Thoracic aorta (tissue), 2 donors: ENCODE data around the gene KDM2B. TPM values are rescaled to one million over a fixed set of nuclear protein-coding genes. Genes with fewer than 3 reads are reported as not detected.

Experiments
- ATAC-seq: fragments of 150-250 bp; one replicate; pipeline ENCODE4 v1.8.0; 2017; ENCODE audit warnings: low read depth; ENCODE audit not compliant: insufficient number of reproducible peaks, low FRiP score
- DNase-seq: peaks from one replicate; pipeline ENCODE4 v3.0.0-alpha.2; 2020; ENCODE audit warnings: low spot score
- H3K27ac ChIP-seq, 2 donors: fragments of 200-600 bp; sonication (generic); 1 replicate in 1 of 2; 2 replicates in 1 of 2; pipeline ENCODE4 v1.5.1; 2016; ENCODE audit warnings: mild to moderate bottlenecking in 2 of 2, moderate library complexity in 2 of 2
- H3K27me3 ChIP-seq: fragments of 200-600 bp; sonication (generic); replicated peaks from 2 replicates; pipeline ENCODE4 v1.6.0; 2016; ENCODE audit warnings: mild to moderate bottlenecking; ENCODE audit not compliant: insufficient read depth
- H3K36me3 ChIP-seq: fragments of 200-600 bp; sonication (generic); one replicate; pipeline ENCODE4 v1.5.1; 2016
- H3K4me1 ChIP-seq, 2 donors: fragments of 200-600 bp; sonication (generic); 1 replicate in 1 of 2; 2 replicates in 1 of 2; pipeline versions ENCODE4 v1.5.1 to v1.6.0; 2016; ENCODE audit warnings: low read depth in 2 of 2, mild to moderate bottlenecking in 1 of 2; ENCODE audit not compliant: control insufficient read depth in 1 of 2
- H3K4me3 ChIP-seq: fragments of 200-600 bp; sonication (generic); 2 replicates; pipeline ENCODE4 v1.5.1; 2016; ENCODE audit warnings: mild to moderate bottlenecking
- H3K9me3 ChIP-seq: fragments of 200-600 bp; sonication (generic); 2 replicates; pipeline ENCODE4 v1.5.1; 2016
- total RNA-seq, 2 donors: library from RNA; depleted of rRNA; stranded (reverse); fragments of >200 nt; gene quantifications; one replicate each; pipeline versions ENCODE4 v1.1.0 to v1.2.3, GENCODE V29; 2016
- TF ChIP-seq, protein P1 (sequence below): fragments of 200-600 bp; sonication (generic); IDR thresholded peaks from one replicate; pipeline ENCODE4 v1.5.1; 2019; ENCODE audit warnings: antibody characterized with exemption

The KDM2B gene
- total RNA-seq, 2 donors from 2014 or later = 15.0 to 22.5 TPM

DNA sequence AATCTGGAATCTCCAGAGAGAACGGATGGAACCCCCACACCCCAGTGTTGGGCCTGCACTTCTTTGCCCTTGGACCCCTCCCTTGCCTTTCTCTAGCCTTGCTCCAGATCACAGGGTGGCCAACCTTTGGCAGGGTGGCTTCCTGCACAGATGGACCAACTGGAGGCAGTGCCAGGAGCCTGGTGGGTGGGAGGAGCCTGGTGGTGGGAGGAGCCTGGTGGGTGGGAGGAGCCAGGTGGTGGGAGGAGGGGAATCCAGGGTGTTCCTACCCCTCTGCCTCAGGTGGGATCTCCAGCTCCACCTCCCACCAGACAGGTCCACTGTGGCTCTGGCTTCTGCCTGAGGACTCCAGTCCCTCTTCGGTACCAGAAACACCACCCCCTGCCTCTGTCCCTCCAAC lies 30.5 kb upstream of the KDM2B start:
- TF ChIP-seq, protein P1, sequence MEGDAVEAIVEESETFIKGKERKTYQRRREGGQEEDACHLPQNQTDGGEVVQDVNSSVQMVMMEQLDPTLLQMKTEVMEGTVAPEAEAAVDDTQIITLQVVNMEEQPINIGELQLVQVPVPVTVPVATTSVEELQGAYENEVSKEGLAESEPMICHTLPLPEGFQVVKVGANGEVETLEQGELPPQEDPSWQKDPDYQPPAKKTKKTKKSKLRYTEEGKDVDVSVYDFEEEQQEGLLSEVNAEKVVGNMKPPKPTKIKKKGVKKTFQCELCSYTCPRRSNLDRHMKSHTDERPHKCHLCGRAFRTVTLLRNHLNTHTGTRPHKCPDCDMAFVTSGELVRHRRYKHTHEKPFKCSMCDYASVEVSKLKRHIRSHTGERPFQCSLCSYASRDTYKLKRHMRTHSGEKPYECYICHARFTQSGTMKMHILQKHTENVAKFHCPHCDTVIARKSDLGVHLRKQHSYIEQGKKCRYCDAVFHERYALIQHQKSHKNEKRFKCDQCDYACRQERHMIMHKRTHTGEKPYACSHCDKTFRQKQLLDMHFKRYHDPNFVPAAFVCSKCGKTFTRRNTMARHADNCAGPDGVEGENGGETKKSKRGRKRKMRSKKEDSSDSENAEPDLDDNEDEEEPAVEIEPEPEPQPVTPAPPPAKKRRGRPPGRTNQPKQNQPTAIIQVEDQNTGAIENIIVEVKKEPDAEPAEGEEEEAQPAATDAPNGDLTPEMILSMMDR = no peak
- ATAC-seq (no peak), DNase-seq (no peak)
- peaks cover 3 to 18% of the 10 kb centered on the region in 2 donors for H3K4me1 ChIP-seq
- H3K4me3 ChIP-seq = no peak overlapping the region
- H3K27me3 ChIP-seq = no peaks in the 10 kb centered on the region
- H3K36me3 ChIP-seq = no peaks in the 10 kb centered on the region
- H3K27ac ChIP-seq = peak overlapping the region; percentile 82 to 88
- H3K9me3 ChIP-seq = no peaks in the 10 kb centered on the region

DNA sequence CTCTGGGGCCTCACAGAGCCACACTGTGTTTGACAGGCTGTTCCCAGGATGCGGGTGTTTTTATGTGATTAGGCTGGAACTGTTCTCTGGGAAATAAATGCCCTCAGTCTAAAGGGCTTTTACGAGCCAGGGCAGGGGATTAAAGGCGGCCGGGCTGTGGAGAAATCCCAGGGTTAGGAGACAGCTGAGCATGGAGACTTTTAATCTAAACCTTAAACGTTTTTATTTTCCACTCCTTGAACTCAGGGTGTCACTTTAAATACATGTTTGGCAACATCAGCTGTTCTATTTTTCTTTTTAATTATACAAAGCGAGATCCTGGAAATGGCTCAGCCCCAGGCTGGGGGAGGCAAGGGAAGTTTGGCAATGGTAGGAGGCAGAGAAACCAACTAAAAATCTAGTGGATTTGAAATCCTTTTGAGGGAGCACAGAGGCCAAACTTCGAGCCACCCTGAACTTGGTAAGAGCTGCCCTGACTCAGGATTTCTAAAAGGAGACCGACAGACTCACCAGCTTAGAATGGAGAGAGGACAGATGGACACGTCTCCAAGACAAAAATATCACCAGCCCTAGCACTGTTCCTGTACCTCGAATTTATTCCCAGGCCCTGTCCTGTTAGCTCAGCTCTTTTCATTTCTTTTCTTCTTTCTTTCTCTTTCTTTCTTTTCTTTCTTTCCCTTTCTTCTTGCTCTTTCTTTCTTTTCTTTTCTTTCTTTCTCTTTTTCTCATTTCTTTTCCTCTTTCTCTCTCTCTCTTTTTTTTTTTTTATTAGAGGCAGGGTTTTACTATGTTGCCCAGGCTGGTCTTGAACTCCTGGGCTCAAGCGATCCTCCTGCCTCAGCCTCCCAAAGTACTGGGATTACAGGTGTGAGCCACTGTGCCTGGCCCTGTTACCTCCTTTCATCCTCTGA lies 29.7 kb upstream of the KDM2B start:
- TF ChIP-seq, protein P1 = no peak
- H3K4me3 ChIP-seq = peak overlapping the region; percentile 30
- peak; percentile 81 for ATAC-seq
- H3K27ac ChIP-seq = peak overlapping the region; percentile 82 to 88
- H3K9me3 ChIP-seq = no peaks in the 10 kb centered on the region
- H3K27me3 ChIP-seq = no peaks in the 10 kb centered on the region
- H3K4me1 ChIP-seq = peaks cover 3 to 18% of the 10 kb centered on the region in 2 donors
- H3K36me3 ChIP-seq = no peaks in the 10 kb centered on the region
- DNase-seq = no peak

DNA sequence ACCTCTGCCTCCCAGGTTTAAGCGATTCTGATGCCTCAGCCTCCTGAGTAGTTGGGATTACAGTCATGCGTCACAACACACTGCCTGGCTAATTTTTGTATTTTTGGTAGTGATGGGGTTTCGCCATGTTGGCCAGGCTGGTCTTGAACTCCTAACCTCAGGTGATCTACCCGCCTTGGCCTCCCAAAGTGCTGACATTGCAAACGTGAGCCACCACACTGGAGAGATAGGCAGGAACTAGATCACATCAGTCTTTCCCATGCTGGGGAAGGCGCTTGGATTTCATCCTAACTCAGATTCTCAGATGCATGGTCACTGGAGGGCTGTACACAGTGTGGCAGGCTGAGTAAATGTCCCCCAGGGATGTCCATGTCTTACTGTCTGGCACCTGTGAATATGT lies 27.5 kb upstream of the KDM2B start:
- Histone ChIP-seq H3K9me3 (no peaks in the 10 kb centered on the region), H3K27ac (no peak overlapping the region), H3K36me3 (no peaks in the 10 kb centered on the region), H3K4me3 (no peak overlapping the region), H3K27me3 (no peaks in the 10 kb centered on the region), H3K4me1 (peaks cover 3 to 18% of the 10 kb centered on the region in 2 donors)
- TF ChIP-seq, protein P1 = no peak
- DNase-seq (no peak), ATAC-seq (no peak)

DNA sequence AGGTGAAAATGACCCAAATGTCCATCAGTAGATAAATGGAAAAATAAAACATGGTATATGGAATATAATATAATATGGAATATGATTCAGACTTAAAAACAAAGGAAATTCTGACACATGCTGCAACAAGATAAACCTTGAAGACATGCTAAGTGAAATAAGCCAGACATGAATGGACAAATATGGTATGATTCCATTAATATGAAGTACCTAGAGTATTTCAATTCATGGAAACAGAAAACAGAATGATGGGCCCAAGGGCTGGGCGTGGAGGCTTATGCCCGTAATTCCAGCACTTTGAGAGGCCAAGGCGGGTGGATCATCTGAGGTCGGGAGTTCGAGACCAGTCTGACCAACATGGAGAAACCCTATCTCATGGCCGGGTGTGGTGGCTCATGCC lies 22.8 kb upstream of the KDM2B start:
- H3K36me3 ChIP-seq = no peaks in the 10 kb centered on the region
- no peaks in the 10 kb centered on the region for H3K27me3 ChIP-seq
- no peak overlapping the region for H3K27ac ChIP-seq
- no peaks in the 10 kb centered on the region for H3K4me1 ChIP-seq
- H3K4me3 ChIP-seq = no peak overlapping the region
- no peaks in the 10 kb centered on the region for H3K9me3 ChIP-seq
- DNase-seq (no peak), ATAC-seq (no peak)
- TF ChIP-seq, protein P1 = no peak

DNA sequence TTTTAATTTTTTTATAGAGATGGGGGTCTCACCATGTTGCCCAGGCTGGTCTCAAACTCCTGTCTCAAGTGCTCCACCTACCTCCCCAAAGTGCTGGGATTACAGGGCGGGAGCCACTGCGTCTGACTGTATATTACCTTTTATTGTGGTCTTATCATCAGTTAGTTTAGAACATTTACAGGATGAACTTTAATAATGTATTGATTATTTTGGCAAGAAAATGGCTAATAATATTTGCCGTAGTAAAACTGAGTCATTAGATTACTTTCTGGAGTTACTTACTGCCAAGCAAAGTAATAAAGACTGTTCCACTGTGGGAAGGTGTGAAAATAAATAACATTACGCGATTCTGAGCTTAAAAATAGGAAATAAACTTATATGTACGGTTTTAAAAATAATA lies 21.9 kb upstream of the KDM2B start:
- no peaks in the 10 kb centered on the region for H3K27me3 ChIP-seq
- ATAC-seq = no peak
- TF ChIP-seq, protein P1 = no peak

More for the DNA sequence above, 21.9 kb upstream of the KDM2B start:
- no peak for DNase-seq
- no peak overlapping the region for H3K27ac ChIP-seq
- no peaks in the 10 kb centered on the region for H3K36me3 ChIP-seq
- H3K4me1 ChIP-seq = no peaks in the 10 kb centered on the region
- no peaks in the 10 kb centered on the region for H3K9me3 ChIP-seq
- no peak overlapping the region for H3K4me3 ChIP-seq
